GM21723 (cell line): ENCODE results near the gene ABCC1.
"Not testable (repeated sequence)": the region's sequence is repeated elsewhere in the genome, so short reads cannot be mapped to it uniquely, and the experiment has no call there.

Experiments used
- ATAC-seq: cut with Tn5 transposase; IDR thresholded peaks from one replicate; pipeline ENCODE4 v1.9.1; 2021; ENCODE audit warnings: mild to moderate bottlenecking, moderate library complexity; ENCODE audit not compliant: unreplicated experiment

The ABCC1 gene

GRCh38 chr16:15966420-15966819 is 17.0 kb downstream of the ABCC1 start:
- no peak for ATAC-seq

GRCh38 chr16:15966836-15967546 is 17.6 kb downstream of the ABCC1 start:
- no peak for ATAC-seq

GRCh38 chr16:15967655-15968315 is 18.4 kb downstream of the ABCC1 start:
- no peak for ATAC-seq

- no peak for ATAC-seq
Observed at GRCh38 chr16:15970202-15970601, 20.8 kb downstream of the ABCC1 start.

- no peak for ATAC-seq
Observed at GRCh38 chr16:15970743-15971439, 21.5 kb downstream of the ABCC1 start.

GRCh38 chr16:15971440-15971815 is 22.0 kb downstream of the ABCC1 start:
- no peak for ATAC-seq

GRCh38 chr16:15972046-15972868 is 22.8 kb downstream of the ABCC1 start:
- no peak for ATAC-seq

GRCh38 chr16:15973421-15973820 is 24.0 kb downstream of the ABCC1 start:
- ATAC-seq = no peak

GRCh38 chr16:15974057-15974456 is 24.6 kb downstream of the ABCC1 start:
- ATAC-seq = no peak

GRCh38 chr16:15975172-15975571 is 25.8 kb downstream of the ABCC1 start:
- no peak for ATAC-seq

- no peak for ATAC-seq
Observed at GRCh38 chr16:15976225-15976812, 26.9 kb downstream of the ABCC1 start.

GRCh38 chr16:15976929-15977637 is 27.7 kb downstream of the ABCC1 start:
- ATAC-seq = no peak

GRCh38 chr16:15979801-15980200 is 30.4 kb downstream of the ABCC1 start:
- ATAC-seq = no peak

GRCh38 chr16:15980329-15980728 is 30.9 kb downstream of the ABCC1 start:
- ATAC-seq = no peak

GRCh38 chr16:15981382-15981781 is 32.0 kb downstream of the ABCC1 start:
- ATAC-seq = no peak

- ATAC-seq = not testable (repeated sequence)
Observed at GRCh38 chr16:15982194-15982915, 32.9 kb downstream of the ABCC1 start.

GRCh38 chr16:15983898-15984297 is 34.5 kb downstream of the ABCC1 start:
- ATAC-seq = no peak

- ATAC-seq = no peak
Observed at GRCh38 chr16:15985144-15985543, 35.7 kb downstream of the ABCC1 start.

- no peak for ATAC-seq
Observed at GRCh38 chr16:15986261-15986660, 36.8 kb downstream of the ABCC1 start.
